Right forelimb (tissue), 1 donor: ENCODE measurements around the gene AHNAK2.
"Not testable (repeated sequence)": the region's sequence is repeated elsewhere in the genome, so short reads cannot be mapped to it uniquely, and the experiment has no call there.

ENCODE experiments used
- DNase-seq: peaks from one replicate; pipeline ENCODE4 v3.0.0-alpha.2; 2018

AHNAK2 gene

DNA sequence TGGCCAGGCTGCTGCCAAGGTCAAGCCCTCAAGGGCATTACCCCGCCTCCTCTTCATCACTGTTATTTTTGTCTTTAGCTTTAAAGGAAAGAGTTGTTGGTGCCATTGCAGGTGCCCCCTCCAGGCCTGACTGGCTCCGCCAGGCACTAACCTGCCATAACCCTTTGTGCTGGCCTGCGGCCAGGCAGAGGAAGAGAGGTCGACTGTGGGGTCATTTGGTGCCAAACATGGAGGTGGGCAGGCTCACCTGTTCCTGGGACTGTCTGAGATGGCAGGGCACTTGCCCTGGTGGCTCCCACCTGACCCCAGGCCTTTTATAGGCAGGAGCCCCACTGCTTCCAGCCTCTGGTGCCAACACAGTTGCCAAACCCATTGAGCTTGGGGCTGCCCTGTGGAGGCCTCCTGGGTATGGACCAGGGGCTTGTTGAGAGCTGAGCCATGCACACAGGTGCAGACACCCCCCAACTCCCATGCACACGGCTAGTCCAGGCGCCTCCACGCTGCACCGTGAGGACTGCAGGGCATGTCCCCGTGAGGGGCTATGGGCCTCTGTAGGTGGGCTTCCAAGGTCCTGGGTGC lies 82.9 kb downstream of the AHNAK2 start:
- no peak for DNase-seq

DNA sequence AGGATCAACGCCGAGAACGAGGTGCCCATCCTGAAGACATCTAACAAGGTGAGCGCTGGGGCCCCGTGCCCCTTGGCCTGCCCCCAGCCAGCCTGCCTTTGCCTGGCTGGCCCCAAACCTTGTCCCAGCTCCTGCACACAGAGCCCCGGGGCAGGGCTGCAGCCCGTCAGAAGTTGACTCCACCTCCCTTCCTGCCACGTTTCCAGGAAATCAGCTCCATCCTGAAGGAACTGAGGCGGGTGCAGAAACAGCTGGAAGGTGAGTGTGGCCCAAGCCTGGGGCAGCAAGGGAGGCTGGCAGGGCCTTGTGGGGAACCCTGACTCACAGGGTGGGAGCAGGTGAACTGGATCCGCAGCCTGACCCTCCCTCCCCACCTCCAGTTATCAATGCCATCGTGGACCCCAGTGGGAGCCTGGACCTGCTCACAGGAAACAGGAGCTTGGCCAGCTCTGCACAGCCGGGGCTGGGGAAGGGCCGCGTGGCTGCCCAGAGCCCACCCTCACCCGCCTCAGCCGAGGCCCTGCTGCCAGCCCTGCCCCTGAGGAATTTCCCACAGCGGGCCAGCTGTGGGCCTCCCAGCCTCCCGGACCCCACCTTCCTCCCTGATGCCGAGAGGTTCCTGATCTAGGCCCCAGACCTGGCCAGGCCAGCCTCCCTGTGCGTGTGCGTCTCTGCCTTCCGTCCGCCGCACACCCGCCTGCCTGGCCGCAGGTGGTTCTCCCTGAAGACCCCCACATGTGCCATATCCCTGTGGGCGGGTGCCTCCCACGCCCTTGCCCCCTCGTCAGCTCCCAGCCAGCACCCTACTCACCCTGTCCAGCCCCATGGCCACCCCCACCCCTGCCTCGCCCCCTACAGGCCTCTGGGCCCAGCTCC lies 83.6 kb downstream of the AHNAK2 start:
- no peak for DNase-seq

DNA sequence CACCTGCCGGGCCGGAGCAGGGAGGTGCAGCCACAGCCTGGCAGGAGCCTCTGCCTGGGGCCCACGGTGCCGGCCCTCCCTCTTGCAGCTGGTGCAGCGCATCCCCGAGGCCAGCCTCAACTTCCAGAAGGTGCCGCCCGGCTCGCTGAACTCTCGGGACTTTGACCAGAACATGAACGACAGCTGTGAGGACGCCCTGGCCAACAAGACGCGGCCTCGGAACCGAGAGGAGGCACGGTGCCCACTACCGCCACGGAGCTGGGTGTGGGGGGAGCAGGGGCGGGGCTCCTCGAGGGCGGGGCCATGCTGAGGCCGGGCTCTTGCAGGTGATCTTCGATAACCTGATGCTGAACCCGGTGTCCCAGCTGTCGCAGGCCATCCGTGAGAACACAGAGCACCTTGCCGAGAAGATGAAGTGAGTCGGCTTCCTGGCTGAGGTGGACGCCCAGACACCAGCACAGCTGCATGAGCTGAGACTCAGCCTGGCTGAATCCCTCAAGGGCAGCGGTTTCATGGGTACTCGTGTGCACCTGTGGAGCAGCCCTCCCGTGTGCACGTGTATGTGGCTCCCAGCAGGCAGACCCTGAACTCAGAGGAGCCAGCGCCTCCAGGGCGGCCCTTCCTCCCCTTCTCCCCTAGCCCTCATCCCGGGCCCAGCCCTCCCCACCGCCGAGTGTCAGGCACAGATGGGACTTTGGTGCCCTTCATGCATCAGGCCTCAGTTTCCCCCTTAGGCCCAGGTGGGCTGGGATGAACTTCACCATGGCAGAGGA lies 84.6 kb downstream of the AHNAK2 start:
- DNase-seq = peak; percentile 44

DNA sequence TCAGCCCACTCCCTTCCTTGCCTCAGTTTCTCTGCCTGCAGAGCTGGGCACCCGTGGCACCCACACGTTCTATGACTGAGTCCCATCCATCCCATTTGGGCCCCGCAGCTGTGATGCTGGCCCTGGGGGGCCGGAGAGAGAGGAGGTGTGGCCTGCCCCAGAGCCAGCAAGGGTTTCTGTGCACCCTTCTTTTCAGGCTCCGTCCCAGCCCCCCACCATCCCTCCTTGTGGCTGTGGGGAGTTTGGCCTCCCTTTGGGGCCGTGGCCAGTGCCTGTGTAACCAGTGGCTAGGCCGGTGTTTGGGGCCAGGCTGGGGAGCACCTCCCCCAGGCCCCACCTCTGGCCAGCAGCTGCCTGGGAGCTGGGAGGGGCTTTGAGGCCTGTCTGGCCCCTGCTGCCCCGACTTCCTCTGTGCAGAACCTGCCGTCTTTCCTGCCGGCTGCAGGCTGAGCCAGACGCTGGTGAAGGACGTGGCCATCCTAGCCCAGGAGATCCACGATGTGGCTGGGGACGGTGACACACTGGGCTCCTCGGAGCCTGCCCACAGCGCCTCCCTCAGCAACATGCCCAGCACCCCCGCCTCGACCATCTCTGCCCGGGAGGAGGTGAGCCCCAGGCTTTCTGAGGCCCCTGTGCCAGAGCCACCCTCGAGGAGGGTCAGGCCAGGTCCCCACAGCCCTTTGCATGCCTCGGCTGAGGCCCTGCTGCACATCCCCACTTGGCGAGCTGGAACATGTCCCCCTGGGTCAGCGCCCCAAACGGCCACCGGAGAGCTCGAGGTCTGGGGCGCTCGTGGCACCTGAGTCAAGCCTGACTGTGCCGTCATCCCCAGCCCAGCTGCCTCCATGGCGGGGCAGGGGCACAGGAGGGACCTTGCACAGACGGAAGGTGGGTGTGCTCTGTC lies 85.4 kb downstream of the AHNAK2 start:
- DNase-seq = peak; percentile 42

DNA sequence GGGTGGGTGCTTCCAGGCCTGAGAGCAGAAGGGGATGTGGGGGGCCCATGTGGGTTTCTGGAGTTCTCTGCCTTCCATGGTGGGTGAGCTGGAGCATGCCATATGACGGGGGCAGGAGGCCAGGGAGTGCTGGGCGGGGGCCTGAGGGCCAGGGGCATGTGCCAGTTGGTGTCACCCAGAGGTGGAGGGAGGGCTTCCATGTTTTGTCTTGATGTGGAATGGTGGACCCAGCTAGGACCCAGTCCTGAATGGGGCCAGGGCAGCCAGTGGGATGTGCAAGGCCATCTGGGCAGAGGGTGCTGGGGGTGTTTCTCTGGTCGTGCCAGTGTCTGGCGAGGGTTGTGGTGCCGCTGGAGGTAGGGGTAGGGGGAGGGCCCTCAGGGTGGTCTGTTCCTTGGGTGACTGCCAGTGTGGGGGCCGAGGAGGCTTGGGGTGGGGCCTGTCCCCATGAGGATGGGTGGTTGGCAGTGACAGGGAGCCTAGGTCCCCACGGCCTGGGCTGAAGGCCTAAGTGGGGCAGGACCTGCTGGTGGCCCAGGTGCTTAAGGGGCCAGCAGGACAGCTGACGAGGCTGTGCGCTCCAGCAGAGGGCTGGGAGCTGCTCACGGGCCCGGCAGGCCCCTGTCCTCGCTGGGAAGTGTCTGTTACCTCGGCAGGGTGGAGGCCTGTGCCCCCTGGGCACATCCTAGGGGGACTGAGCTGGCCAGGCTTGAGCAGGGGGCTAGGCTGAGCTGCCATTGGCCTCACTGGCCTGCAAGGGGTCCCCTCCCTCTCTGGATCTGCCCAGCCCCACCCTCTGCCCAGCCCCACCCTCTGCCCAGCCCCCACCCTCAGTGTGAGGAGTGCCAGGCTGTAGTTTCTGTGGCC lies 86.3 kb downstream of the AHNAK2 start:
- peak; percentile 41 for DNase-seq

DNA sequence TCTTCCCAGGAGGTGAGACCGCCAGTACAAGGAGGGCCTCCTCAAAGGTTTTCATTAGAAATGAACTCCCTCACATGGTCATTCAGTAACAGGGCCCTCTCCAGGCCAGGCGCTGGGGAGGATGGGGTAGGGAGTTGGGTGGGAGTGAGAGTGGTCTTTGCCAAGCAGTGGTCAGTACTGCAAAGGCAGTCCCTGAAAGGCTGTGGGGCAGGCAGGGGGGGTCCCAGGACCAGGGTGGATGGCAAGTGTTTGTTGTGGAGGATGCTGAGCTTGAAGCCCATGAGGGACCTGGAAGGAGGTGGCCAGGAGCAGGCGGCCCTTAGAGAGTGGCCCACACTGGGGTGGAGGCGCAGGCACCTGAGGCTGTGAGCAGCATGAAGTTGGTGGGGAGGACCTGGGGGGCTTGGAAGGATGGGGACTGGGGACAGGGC lies 87.0 kb downstream of the AHNAK2 start:
- DNase-seq = peak; percentile 40

DNA sequence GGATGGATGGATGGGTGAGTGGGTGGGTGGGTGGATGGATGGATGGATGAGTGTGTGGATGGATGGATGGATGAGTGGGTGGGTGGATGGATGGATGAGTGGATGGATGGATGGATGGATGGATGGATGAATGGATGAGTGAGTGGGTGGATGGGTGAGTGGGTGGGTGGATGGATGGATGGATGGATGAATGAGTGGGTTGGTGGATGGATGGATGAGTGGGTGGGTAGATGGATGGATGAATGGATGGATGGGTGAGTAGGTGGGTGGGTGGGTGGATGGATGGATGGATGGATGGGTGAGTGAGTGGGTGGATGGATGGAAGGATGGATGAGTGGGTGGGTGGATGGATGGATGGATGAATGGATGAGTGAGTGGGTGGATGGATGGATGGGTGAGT lies 87.9 kb downstream of the AHNAK2 start:
- DNase-seq = not testable (repeated sequence)

- DNase-seq = no peak
Measured at GRCh38 chr14:104889375-104889757, 88.8 kb downstream of the AHNAK2 start.

DNA sequence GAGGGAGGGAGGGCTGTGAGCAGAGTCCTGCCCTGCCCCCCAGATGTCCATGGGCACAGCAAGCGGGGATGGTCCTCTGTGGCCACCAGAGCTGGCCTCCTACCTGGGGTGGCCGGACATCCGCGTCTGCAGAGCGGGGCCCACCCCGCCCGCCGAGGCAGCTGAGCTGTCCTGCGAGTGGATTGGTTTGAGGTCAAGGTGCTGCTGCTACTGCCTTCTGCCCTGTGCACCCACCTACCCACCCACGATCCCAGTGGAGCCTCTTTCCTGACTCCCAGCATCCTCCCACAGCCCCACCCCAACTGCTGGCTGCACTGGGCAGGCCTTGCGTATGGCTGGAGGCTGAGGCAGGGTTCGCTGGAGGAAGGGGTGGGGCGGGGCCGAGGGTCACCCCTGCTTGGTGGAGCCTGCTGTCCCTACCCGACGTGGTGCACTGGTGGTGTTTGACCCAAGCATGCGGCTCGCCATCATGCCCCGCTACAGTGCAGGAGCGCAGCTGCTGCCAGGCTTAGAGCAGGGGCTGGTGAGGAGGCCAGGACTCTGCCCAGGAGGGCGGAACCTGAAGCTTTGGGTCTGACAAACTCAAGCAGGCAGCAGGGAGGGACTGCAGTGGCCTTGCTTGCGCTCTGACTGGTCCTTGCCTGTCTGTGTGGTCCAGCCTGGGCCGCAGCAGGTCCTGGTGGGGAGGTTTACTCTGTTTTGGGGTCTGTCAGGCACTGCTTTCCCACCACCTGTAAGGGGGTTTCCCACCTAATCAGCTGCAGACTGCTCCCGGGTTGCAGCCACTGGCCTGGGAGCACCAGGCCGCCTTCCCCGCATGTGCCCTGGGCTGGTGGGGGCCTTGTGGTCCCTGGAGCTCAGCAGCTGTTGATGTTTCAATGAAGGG lies 89.4 kb downstream of the AHNAK2 start:
- peak; percentile 43 for DNase-seq

GRCh38 chr14:104887623-104888488 lies 90.3 kb downstream of the AHNAK2 start:
- peak; percentile 32 for DNase-seq
